RWPE1 (cell line): ENCODE results near the gene CYP4Z1.
"Not testable (repeated sequence)": the region's sequence is repeated elsewhere in the genome, so short reads cannot be mapped to it uniquely, and the experiment has no call there.

Experiments used
- CTCF ChIA-PET: fragments of 350-600 bp; sonication (Branson Sonifier 250); formaldehyde crosslinking; extraction: SDS; loops from one replicate; lab custom pipeline; 2021; lab: Yijun Ruan, JAX
- POLR2A ChIA-PET: fragments of 400-600 bp; formaldehyde crosslinking; extraction: SDS; loops from one replicate; lab custom pipeline; 2020; ENCODE audit warnings: antibody characterized with exemption; ENCODE audit not compliant: low non-redundant PET; lab: Yijun Ruan, JAX
- DNase-seq: peaks from one replicate; pipeline ENCODE4 v3.0.0; 2012; ENCODE audit warnings: low spot score
- H3K27ac ChIP-seq: fragments of 450-650 bp; 2 replicates; pipeline ENCODE4 v1.5.1; 2017
- CTCF ChIP-seq: fragments of 450-650 bp; conservative IDR thresholded peaks from 2 replicates; pipeline ENCODE4 v1.5.1; 2017; ENCODE audit warnings: low read depth, mild to moderate bottlenecking

CYP4Z1 gene

DNA sequence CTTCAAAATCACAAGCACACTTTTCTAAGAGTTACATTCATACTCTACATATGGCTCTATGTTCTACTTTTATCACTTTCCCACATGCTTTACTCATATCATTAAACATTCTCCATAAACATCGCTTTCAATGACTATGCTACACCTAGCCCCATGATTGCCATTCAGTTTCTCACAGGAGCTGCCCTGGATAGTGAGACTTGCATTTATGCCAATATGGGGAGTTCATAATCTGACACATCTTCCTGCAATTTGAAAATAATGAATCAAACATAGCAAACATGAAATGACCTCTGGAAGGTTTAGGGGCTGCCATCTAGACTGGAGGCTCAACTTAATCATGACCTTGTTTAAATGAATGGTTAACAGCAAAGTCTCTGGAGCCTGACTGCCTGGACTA lies 61.2 kb downstream of the CYP4Z1 start:
- DNase-seq: no peak
- POLR2A ChIA-PET: no interaction called here
- CTCF ChIA-PET: no interaction called here

DNA sequence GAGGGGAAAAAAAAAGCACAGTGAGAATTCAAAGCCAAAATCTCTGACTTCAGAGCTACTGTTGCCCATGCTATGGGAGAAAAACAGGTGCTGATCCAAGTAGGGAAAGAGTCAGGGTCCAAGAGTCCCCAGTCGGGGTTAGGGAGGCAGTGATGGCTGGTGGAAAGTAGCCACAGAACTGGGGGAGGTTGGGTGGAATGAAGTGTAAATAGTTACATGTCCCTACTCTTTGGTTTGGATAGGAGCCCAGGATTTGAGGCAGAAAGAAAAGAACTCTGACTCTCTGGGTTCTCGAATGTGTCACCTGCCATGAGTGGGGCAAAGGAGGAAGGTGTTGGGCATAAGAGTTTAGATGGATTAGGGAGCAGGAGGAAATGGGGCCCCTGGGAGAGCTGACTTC lies 61.8 kb downstream of the CYP4Z1 start:
- CTCF ChIA-PET: interaction anchor here (0.5 kb wide), 1 partner anchor 170 kb away, joined by 5 read pairs; no protein-coding TSS in a partner anchor
- DNase-seq, POLR2A ChIA-PET, H3K27ac ChIP-seq: not testable (repeated sequence)

More for the DNA sequence above, 61.2 kb downstream of the CYP4Z1 start:
- TF ChIP-seq CTCF: no peak
- no peak overlapping the region for H3K27ac ChIP-seq

DNA sequence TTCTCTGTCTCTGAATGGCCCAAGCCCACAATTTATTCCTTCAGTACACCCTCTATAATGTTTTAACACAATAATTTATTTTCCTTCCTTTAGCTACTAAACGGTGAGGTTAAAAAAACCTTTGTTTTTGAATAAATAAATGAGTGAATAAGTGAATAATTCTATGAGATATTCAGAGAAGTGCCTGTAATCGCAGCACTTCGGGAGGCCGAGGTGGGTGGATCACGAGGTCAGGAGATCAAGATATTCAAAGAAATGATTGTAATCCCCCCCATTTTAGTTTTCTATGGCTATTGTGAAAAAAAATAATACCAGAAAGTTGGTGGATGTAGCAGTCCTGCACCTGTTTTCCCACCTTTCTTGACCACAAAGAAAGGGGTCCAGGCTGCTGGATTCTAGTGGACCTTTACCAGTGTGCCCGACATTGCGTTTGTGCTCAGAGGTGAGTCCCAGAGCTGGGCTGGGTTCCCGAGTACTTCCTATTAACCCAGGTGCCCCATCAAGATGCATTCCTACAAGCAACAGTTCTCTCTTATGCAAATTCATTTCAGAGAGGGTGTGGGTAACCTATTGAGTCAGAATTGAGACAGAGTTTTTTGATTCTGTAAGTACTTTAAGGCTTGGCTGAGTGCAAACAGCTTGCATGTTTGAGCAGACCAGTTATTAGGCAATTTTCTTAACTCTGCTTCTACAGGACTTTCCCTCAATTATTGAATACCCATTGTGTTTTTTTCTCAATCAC lies 62.6 kb downstream of the CYP4Z1 start:
- DNase-seq, H3K27ac ChIP-seq, POLR2A ChIA-PET: not testable (repeated sequence)
- CTCF ChIA-PET: interaction anchor here (0.5 kb wide), 1 partner anchor 169 kb away, joined by 5 read pairs; no protein-coding TSS in a partner anchor

DNA sequence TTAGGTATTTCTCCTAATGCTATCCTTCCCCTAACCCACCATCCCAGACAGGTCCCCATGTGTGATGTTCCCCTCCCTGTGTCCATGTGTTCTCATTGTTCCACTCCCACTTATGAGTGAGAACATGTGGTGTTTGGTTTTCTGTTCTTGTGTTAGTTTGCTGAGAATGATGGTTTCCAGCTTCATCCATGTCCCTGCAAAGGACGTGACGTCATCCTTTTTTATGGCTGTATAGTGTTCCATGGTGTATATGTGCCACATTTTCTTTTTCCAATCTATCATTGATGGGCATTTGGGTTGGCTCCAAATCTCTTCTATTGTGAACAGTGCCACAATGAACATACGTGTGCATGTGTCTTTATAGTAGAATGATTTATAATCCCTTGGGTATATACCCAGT lies 65.6 kb downstream of the CYP4Z1 start:
- H3K27ac ChIP-seq, DNase-seq, POLR2A ChIA-PET, CTCF ChIA-PET: not testable (repeated sequence)

DNA sequence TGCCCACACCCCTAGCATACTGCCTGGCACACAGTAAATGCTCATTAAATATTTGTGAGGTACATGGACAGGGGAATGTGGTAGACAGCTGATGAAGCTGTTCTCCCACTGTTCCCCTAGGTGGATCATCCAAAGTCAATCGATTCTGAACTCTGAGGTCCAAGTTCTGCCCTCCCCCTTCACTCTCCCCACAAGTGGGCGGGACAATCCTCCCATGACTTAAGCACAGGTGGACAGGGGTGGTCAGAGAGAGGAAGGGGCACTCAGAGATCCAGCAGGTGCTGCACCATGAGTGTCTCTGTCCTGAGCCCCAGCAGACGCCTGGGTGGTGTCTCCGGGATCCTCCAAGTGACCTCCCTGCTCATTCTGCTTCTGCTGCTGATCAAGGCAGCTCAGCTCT lies 70.2 kb downstream of the CYP4Z1 start, which contains the start of gene CYP4A22:
TSS of gene CYP4A22 (plus strand) at position 244 of the 400 bp plus-strand sequence. CDS start at position 289, 45 bp downstream.
- TF ChIP-seq CTCF: no peak
- CTCF ChIA-PET: no interaction called here
- H3K27ac ChIP-seq: no peak within 1 kb of the TSS
- no peak for DNase-seq
- POLR2A ChIA-PET: no interaction called here

DNA sequence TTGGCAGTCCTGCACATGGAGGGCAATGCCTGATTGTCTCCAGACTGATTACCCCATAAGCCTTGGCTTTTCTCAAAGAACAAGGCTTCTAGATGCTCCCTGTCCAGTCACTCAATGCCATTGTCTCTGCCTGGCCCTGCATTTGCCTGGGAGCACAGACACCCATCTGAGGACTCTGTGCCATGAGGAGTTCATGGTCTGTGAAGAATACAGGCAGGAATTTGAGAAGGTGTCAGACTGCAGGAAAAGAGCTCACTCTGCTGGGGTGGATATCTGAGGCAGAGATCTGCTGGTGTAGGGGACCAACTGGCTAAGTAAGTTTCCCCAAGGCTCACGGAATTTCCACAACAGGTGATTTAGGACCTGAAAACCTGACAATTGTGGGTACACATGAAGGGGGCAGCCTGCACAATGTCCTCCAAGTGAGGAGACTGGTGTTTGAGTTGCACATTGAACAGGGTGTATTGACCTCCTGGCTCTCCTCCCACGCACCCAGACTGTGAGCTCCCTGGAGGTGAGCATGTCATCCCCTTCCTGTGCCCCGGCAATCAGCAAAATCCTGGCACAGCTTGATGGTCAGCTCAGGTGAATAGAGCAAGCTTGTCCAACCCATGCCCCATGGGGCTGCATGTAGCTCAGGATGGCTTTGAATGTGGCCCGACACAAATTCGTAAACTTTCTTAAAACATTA lies 71.0 kb downstream of the CYP4Z1 start:
- POLR2A ChIA-PET: no interaction called here
- H3K27ac ChIP-seq: no peak overlapping the region
- CTCF ChIA-PET: no interaction called here

DNA sequence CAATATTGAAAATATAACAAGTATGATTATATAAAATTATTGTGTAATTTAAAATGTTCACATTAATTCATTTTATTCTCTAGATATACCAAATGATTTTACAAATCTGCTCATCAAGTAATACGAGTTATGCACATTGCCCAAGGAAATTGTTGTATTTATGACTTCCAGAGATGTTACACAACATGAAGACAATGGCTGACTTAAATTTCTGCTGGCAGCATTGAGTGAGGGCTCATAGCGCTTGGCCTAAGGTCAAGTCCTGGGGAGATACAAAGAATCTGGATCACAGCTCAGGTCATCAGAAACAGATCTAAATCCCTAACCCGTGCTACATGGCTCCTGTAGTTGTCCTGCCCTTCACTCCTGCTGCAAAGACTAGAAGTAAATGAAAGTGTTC lies 73.3 kb downstream of the CYP4Z1 start:
- POLR2A ChIA-PET: not testable (repeated sequence)

More for the DNA sequence above, 71.0 kb downstream of the CYP4Z1 start:
- no peak for TF ChIP-seq CTCF
- no peak for DNase-seq

DNA sequence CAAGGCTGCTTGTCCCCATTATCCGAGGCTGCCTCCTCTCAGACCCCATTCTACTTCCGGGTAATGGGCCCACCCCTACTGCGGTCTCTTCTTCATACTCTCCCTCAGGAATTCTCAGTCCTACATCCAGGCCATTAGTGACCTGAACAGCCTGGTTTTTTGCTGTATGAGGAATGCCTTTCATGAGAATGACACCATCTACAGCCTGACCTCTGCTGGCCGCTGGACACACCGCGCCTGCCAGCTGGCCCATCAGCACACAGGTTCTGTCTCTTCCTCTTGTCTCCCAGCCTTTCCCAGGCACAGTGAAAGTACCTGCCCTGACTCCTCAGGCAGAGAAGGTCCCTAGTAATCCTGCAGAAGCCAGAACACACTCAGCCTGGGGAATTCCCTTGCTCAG lies 76.6 kb downstream of the CYP4Z1 start:
- H3K27ac ChIP-seq, CTCF ChIA-PET, POLR2A ChIA-PET, DNase-seq: not testable (repeated sequence)

More for the DNA sequence above, 73.3 kb downstream of the CYP4Z1 start:
- H3K27ac ChIP-seq, CTCF ChIA-PET, DNase-seq: not testable (repeated sequence)

GRCh38 chr1:47146495-47146894 lies 79.5 kb downstream of the CYP4Z1 start:
- CTCF ChIA-PET, H3K27ac ChIP-seq, POLR2A ChIA-PET, DNase-seq: not testable (repeated sequence)
